DMS114 treated with DMSO at 0.1 percent for 48 hours (cell line): ENCODE results near the gene KIAA0753.

Experiments used
- DNase-seq: peaks from one replicate; lab custom pipeline; 2025; ENCODE audit not compliant: unreplicated experiment; lab: John Stamatoyannopoulos, UW

The KIAA0753 gene

DNA sequence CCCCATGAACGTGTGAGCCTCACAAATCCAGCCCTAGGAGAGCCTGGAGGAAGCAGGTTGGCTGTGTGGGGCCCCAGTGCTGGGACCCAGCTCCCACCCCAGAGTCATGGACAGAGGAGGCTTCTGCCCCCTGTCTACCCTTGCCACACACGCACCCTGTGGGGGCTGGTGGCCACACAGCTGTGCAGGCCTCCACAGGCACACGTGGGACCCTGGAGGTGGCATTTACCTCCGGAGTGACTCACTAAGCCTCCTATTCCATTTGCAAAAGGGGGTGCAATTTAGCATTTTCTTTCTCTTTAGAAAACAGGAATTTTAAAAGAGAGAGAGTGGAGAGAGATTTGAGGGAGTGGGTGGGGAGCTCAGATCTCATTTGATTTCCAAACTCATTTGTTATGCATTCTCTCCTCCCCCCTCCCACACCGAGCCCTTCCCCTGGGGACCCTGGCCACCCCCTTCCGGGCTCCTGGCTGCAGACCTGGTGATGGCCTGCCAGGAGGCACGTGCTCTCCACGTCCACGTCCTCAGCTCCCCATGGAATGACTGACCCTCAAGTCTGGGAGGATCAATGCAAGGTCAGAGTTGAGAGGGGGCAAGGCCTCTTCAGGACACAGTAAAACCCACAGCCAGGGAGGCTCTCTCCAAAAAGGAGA is 91.0 kb downstream of the KIAA0753 start:
- DNase-seq, result no peak

DNA sequence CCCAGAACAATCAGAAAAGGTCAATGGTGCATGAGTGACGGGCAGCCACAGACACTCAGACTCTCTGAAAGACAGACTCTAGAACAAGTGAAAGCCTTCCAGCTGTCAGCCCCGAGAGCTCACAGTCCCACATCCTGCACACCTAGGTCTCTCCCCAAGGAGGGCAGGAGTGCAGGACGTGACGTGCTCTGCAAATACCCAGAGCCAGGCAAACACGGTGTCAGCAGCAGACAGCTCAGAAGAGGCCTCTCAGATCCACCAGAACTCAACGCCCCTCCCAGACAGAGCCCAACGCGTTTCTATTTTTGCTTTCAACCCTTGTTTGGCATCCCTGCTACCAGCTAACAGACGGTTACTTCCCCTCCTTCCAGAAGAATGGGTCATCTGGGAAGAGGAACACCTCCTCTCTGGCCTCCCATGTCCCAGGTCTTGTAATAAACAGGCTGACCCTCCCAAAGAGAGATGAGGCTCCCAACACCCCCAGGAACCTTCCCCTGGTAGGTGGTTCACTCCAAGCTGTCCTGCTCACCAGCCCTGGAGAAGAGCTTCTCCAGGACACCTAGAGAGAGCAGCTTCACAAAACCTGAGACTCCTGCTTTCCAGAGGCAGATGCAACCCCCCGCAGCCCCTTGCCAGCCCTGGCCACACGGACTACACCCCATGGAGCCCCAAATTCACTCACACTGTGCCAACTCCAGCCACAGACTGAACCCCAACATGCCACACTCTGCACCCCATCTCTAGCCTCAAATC is 91.8 kb downstream of the KIAA0753 start:
- no peak for DNase-seq

DNA sequence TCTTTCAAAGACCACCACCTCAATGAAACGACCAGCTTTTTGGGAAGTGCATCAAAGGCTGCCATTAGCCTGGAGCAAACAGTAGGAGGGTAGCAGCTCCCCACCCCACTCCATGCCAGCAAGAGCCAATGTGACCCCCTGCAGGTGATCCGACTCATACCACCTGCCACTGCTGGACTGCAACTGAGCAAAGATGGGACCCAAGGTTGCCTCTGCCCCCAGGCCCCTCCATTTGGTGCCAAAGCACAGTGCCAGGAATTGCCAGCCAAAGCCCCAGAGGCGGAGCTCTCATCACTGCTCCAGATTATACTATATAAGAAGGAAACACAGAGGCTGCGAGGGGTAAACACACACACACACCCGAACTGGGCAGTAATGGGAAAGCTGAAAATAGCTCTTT is 92.5 kb downstream of the KIAA0753 start:
- no peak for DNase-seq

DNA sequence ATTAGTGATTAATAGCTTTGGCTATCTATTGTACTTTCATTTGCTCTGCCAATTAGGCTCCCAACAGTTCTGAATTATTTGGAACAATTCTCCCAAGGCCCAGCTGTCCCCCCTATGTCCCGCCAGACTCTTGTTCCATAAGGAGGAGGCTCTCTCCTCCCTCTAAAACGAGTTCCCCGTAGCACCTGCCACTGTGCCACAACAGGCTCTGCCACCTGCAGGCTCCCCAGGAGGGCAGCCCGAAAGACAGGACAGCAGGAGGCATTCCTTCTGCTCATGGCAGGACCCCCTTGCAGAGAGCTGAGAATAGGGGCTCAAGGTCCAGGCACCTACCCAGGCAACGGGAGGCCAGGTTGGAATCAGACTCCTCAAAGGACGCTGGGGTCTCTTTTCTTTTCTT is 93.2 kb downstream of the KIAA0753 start:
- DNase-seq, result no peak

DNA sequence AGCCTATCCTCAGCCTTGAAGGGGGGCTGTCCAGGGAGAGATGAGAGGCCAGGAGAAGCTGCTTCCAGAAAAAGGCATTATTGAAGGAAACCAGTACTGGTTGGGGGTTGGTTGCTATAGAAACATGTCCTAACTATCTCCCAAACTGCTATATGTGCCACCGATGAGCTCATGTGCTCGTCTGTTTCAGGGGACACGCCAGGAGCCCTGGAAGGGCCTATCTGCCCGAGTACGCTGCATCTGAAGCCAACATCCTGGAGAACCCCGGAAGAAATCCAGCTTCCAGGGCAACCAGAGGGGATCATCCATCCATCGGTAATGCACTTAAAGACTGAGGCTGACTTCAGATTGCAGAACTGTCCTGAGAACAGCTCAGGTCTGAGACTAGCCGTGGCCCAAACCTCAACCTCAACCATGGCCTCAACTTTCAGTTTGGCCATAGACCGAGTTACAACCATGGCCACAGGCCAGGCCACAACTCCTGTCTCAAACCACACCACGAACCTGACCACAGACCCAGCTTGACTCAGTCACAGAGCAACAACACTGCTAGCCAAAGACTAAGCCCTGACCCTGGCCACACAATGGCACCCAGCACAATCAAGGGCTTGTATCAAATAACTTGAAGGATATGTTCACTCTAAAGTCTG is 94.3 kb downstream of the KIAA0753 start:
- no peak for DNase-seq

DNA sequence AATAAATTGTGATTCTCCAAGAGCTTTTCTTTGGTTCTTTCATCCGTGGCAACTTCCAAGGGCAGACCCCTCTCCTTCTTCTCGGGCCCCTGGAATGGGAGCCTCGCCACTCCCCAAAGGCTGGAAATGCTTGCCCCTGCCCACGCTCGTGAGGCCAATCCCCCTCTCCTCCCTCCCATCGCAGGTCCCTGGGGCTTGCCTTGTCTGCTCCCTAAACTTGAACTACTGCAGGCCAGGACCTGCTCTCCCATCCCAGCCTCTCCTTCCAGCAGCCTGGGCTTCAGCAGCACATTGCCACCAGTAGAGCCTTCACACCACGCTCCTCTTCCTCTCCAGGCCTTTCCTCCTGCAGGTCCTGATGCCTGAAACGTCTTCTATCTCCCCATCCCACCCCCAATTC is 95.2 kb downstream of the KIAA0753 start:
- DNase-seq, result no peak

DNA sequence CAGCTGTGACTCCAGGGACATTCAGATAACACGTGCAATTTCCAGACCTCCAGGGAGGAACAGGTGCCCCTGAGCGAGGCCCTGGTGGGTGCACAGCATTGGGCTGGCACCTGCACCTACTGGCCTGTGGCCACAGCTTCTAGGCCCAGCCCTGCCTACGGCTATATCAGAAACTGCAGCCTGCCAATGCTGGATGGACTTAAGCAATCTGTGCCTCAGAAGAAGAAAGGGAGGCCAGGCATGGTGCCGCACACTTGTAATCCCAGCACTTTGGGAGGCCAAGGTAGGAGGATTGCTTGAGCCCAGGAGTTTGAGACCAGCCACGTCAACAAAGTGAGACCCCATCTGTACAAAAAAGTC is 96.5 kb downstream of the KIAA0753 start:
- no peak for DNase-seq

DNA sequence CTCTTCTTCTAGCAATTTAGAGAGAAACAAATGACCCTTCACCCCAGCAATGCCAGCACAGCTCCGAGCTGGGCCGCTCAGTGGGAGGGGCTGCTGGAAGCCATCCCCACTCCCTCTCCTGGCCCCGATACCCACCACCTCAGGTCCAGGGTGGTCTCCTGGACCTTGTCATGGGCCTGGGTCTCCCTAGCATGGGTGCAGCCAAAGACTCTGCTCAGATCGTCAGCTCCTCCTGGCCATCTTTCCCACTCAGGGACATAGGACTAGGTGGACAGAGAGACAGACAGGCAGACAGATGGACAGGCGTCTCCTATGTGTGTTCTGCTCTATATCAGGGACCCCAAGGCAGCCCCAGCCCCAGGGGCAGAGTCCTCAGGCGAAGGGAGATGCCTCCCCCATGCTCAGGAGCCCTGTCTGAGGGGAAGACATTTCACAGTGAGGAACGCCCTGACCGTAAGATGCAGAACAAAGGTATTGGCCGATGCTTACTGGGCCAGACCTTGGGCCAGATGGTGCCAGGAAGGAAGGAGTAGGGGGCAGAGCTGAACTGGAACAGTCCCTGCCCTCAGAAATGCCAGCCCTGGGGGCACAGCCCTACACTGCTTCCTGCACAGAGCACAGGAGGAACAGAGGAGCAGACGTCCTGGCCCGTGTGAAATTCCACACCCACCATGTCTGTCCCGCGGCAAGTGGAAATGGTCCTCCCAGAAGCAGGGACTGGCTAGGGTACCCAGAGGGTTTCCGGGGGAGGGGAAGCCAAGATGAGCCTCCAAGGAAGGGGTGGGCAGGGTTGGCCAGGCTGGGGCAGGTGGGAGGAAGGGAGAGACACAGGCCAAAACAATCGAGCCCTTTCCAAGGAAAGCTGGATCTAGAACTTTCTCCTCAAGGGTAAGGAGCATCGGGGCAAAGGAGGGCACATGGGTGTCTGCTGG is 97.2 kb downstream of the KIAA0753 start:
- DNase-seq, result no peak

DNA sequence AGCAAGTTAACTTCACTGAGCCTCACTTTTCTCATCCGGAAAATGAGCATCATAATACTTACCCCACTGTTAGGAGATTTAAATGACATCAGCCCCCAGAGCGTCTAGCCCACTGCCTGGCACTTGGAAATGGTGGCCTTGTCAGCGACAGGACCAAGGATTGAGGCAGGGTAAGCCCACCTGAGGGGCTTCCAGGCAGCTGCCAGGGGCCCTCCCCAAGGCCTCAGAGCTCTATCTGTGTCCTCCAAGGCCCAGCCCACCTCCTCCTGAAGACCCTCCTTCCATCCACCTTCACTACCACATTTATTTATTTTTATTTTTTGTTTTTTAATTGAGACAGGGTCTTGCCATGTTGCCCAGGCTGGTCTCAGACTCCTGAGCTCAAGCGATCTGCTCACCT is 97.9 kb downstream of the KIAA0753 start:
- no peak for DNase-seq

DNA sequence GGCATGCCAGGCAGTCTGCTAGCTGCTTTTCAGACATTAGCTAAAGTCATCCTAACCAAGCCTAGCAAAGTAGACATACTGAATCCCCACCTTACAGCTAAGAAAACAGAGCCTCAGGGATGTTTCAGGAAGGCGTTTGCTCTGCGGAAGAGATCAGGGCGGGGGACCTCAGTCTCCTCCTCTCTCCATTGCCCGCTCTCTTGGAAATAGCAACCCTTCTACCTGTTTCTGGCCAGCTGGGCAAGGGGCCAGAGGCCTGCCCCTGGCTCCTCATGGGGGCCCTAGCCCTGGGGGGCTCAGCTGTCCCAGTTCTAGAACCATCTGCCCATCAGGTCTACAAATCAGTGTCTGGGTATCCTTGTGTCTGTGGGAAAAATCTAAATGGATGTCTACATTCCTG is 98.6 kb downstream of the KIAA0753 start:
- DNase-seq, result no peak

DNA sequence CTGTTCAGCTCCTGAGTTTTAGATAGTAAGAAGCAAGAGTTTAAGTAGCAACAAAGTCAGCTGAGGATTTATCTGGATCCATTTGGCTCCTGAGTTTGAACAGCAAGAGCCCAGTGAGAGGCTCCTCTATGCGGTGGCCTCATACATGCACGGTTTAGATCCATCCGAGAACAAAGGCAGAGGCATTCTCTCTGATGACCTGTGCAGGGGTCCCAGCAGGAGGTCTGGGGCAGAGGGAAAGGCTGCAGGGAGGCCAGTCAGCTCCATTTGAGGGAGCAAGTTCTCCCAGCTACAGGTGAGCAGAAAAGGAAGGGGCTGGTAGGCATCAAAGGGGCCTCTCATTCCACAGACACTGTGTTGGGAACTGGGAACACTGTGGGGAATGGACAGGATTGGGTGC is 100.6 kb downstream of the KIAA0753 start:
- no peak for DNase-seq

DNA sequence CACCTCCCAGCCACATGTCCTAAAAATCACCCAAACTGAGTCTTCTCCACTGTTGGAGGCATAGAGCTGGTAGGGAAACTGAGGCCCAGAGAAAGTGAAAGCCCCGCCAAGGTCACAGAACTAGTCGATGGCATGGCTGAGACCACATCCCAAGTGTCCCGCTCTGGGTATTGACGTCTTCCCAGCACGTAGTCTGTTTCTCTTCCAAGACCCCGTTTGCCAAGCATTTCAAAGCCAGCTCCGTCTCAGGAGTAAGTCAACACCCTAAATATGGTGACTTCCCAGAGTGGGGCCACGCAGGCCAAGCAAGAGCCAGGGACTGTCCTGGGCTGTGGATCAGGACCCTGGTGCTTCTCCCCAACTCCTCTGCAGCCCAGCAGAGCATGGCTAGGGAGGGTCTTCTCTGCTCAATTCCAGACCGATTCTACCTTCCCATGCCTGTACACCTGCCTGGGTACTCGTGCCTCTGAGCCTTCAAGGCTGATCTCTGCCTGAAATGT is 103.9 kb downstream of the KIAA0753 start:
- DNase-seq, result no peak

DNA sequence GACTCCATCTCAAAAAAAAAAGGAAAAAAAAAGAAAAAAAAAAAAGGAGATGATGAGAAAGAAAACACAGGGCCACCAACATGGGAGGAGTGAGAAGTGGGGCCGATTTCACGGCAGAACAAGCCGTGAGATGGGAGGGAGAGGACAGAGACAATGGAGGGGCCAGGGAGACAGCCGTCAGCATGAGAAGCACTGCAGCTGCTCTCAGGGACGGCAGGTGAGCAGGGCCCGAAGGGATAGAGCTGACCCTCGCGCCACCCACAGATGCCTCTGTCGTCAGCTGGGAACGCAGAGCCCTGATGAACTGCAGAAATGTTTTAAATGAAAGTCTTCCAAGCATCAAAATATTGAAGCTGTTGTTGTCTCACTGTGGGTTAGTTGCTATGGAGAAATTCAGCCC is 104.5 kb downstream of the KIAA0753 start:
- no peak for DNase-seq

DNA sequence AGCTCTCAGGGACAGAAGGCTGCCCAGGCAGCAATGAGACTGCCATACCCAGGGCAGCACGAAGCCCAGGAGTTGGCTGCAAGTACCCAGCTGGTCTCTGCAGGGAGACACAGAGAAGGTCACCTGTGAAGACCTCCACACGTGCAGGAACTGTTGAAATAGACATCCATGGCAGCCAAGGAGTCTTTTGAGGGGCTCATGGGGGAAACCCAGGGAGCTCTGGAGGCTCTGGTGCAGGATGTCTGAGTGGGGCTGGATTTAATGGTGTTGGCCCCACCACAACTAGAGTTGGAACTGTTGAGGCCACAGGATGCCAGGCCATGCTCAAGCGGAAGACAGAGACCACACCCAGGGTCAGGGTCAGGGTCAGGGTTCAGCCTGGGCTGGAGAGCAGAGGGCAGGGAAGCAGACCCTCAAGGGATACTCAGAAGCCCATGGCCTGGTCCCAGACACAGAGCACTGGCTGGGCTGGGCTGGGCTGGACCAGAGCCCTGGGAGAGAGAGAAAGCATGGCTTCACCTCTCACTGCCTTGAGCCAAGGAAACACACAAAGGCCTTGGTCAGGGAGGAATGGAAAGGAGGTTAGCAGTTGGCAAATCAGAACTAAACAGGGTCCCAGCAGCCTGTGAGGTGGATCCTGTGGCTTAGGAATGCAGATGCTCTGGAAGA is 105.5 kb downstream of the KIAA0753 start:
- no peak for DNase-seq

DNA sequence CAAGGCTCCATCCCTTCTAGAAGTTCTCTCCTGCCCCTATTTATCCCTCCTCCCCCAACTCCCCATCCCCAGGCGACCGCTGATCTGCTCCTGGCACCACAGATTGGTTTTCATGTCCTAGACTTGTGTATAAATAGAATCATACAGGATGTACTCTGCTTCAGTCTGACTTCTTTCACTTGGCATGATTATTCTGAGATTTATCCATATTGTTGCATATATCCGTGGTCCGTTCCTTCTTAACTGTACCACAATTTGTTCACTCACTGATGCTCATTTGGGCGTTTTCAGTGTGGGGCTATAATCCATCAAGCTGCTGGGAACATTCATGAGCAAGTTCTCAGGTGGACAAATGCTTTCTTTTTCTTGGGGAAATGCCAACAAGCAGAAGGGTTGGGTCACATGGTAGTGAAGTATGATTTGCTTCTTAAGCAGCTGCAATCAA is 108.0 kb downstream of the KIAA0753 start:
- DNase-seq, result no peak

DNA sequence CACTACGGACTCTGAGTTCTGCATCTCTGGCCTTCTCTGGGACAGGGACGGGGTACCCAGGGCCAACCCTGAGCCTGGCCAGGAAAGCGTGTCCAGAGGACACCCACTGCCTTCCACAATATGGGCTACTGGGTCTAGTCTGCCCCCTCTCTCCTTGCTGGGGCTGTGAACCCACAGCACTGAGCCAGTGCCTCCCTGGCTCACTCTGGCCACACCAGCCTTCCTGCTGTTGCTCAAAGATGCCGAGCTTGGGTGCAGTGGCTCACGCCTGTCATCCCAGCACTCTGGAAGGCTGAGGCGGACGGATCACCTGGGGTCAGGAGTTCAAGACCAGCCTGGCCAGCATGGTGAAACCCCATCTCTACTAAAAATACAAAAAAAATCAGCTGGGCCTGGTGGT is 108.9 kb downstream of the KIAA0753 start:
- DNase-seq, result no peak

DNA sequence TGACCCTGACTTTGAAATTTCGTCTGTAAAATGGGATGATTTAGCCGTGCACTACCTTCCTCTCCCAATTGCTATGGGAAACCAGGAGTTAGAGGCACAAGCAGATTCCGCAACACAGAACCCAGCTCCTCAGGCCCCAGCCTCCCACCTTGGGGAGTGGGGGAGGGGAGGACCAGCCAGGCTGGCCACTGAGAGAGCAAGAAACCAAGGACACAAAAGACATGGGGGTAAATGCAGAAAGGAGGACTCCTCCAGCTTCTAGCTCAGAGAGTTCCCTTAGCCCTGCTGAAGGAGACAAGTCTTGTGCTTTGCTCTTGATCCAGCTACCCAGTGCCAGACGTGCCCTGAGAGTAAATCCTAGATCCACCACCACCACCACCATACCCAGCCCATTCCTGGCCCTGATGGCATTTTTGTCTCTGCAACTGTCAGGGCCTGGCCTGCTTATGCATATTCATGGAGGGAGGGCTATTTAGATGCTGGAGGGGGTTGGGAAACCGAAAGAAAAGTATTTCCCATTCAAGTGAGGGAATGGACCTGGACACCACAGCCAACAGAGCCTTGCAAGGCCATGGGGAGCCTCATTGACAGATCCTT is 110.1 kb downstream of the KIAA0753 start:
- DNase-seq, result no peak

DNA sequence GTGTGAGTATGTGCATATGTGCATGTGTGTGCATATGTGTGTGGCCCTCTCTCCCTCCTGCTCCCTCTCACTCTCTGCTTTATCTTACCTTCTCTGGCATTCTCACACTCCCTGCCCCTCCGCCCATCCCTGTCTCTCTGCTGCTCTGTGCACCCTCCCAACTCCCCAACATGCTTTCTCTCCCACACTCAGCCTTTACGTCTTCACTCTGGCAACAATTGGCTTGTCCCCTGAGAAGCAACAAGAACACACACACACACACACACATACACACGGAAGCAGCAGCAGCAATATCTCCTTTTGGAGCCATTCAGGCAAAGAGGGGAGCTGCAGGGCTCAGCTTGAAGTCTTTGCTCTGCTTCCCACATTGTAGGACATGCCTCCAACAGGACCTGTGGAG is 112.0 kb downstream of the KIAA0753 start:
- DNase-seq, result no peak
